Kidney tubule cell (primary cell): ENCODE results near the gene IL17B.
"Not testable (repeated sequence)": the region's sequence is repeated elsewhere in the genome, so short reads cannot be mapped to it uniquely, and the experiment has no call there.

ENCODE experiments used
- DNase-seq: peaks from one replicate; pipeline ENCODE4 v3.0.0-alpha.2; 2018; ENCODE audit warnings: low spot score

Gene IL17B

GRCh38 chr5:149400304-149400703 is 21.2 kb upstream of the IL17B start:
- no peak for DNase-seq

GRCh38 chr5:149399775-149400174 is 20.7 kb upstream of the IL17B start:
- no peak for DNase-seq

- DNase-seq, result not testable (repeated sequence)
These were observed 19.7 kb upstream of the IL17B start for GRCh38 chr5:149398747-149399266.

- peak; percentile 6 for DNase-seq
These were observed 18.4 kb upstream of the IL17B start for GRCh38 chr5:149397530-149397929.

- not testable (repeated sequence) for DNase-seq
These were observed 15.9 kb upstream of the IL17B start for GRCh38 chr5:149394996-149395395.

- DNase-seq, result peak; percentile 55
These were observed 13.6 kb upstream of the IL17B start for GRCh38 chr5:149392718-149393117.

GRCh38 chr5:149391524-149391923 is 12.4 kb upstream of the IL17B start:
- no peak for DNase-seq

GRCh38 chr5:149391076-149391475 is 12.0 kb upstream of the IL17B start:
- DNase-seq, result not testable (repeated sequence)

- DNase-seq, result no peak
These were observed 10.7 kb upstream of the IL17B start for GRCh38 chr5:149389552-149390495.

- DNase-seq, result no peak
These were observed 9.6 kb upstream of the IL17B start for GRCh38 chr5:149388498-149389190.

GRCh38 chr5:149387982-149388381 is 8.9 kb upstream of the IL17B start:
- DNase-seq, result no peak

GRCh38 chr5:149387081-149387631 is 8.1 kb upstream of the IL17B start:
- no peak for DNase-seq

- no peak for DNase-seq
These were observed 7.1 kb upstream of the IL17B start for GRCh38 chr5:149386166-149386565.

GRCh38 chr5:149383399-149383798 is 4.3 kb upstream of the IL17B start:
- DNase-seq, result no peak

GRCh38 chr5:149382517-149383220 is 3.6 kb upstream of the IL17B start:
- no peak for DNase-seq

- peak; percentile 64 for DNase-seq
These were observed 2.9 kb upstream of the IL17B start for GRCh38 chr5:149381986-149382338.

GRCh38 chr5:149381261-149381985 is 2.3 kb upstream of the IL17B start:
- no peak for DNase-seq

- no peak for DNase-seq
These were observed 1.5 kb upstream of the IL17B start for GRCh38 chr5:149380466-149381121.

- DNase-seq, result no peak
These were observed 804 bp upstream of the IL17B start for GRCh38 chr5:149379818-149380374.

- no peak for DNase-seq
These were observed 761 bp downstream of the IL17B start for GRCh38 chr5:149378241-149378820.
